Caco-2 (cell line): ENCODE data around the gene SRSF11. TPM values are rescaled to one million over a fixed set of nuclear protein-coding genes. Genes with fewer than 3 reads are reported as not detected.
A peak's percentile ranks its signal among the peaks of the same experiment; 100 is the strongest.

ENCODE experiments used
- BruUV-seq: library from RNA; stranded (reverse); fragments of 400-500 nt; replicated peaks from 2 replicates; lab custom pipeline; 2021; lab: Mats Ljungman, UMichigan
- CTCF ChIA-PET: fragments of 300-600 bp; sonication (Branson Sonifier 250); formaldehyde crosslinking; loops from one replicate; lab custom pipeline; 2022; ENCODE audit warnings: antibody characterized with exemption; lab: Charles Lee
- POLR2A ChIA-PET: fragments of 300-600 bp; sonication (Branson Sonifier 250); formaldehyde crosslinking; loops from one replicate; lab custom pipeline; 2022; ENCODE audit warnings: antibody characterized with exemption; lab: Charles Lee
- DNase-seq, 2 experiments: peaks; one replicate each; pipeline versions ENCODE4 v3.0.0 to v3.0.0-alpha.2; 2020 to 2022
- H3K27me3 ChIP-seq: replicated peaks from 2 replicates; pipeline ENCODE4 v1.6.0; 2011; ENCODE audit warnings: low read length; ENCODE audit not compliant: control insufficient read depth, insufficient read depth
- H3K36me3 ChIP-seq: 2 replicates; pipeline ENCODE4 v1.5.1; 2011; ENCODE audit warnings: low read length; ENCODE audit not compliant: control insufficient read depth, insufficient read depth
- H3K4me1 ChIP-seq: fragments of 250-450 bp; sonication (Bioruptor Pico); 2 replicates; pipeline ENCODE4 v1.5.1; 2020; ENCODE audit warnings: mild to moderate bottlenecking
- H3K4me3 ChIP-seq: 2 replicates; pipeline ENCODE4 v1.5.1; 2011; ENCODE audit warnings: low read depth, mild to moderate bottlenecking, control low read depth, low read length
- H3K9me3 ChIP-seq: fragments of 250-450 bp; sonication (Bioruptor Pico); 2 replicates; pipeline ENCODE4 v1.5.1; 2020; ENCODE audit warnings: mild to moderate bottlenecking, moderate library complexity
- H3K27ac Mint-ChIP-seq: one replicate; pipeline ENCODE4 v1.8.0; 2022; ENCODE audit warnings: mixed read lengths; ENCODE audit not compliant: unreplicated experiment
- H3K27me3 Mint-ChIP-seq: one replicate; pipeline ENCODE4 v1.8.0; 2022; ENCODE audit warnings: mixed read lengths; ENCODE audit not compliant: insufficient read depth, unreplicated experiment
- H3K36me3 Mint-ChIP-seq: one replicate; pipeline ENCODE4 v1.8.0; 2022; ENCODE audit warnings: mild to moderate bottlenecking, mixed read lengths; ENCODE audit not compliant: insufficient read depth, unreplicated experiment
- H3K4me1 Mint-ChIP-seq: one replicate; pipeline ENCODE4 v1.8.0; 2022; ENCODE audit warnings: low read depth, mixed read lengths; ENCODE audit not compliant: unreplicated experiment
- H3K4me3 Mint-ChIP-seq: one replicate; pipeline ENCODE4 v1.8.0; 2022; ENCODE audit warnings: mild to moderate bottlenecking, moderate library complexity, mixed read lengths; ENCODE audit not compliant: unreplicated experiment
- H3K9me3 Mint-ChIP-seq: one replicate; pipeline ENCODE4 v1.8.0; 2022; ENCODE audit warnings: mixed read lengths; ENCODE audit not compliant: unreplicated experiment
- intact Hi-C: fragments of 100-400 bp; cut with micrococcal nuclease; formaldehyde crosslinking; loops from one replicate; pipeline ENCODE4 v1.10.0; 2022; ENCODE audit not compliant: unreplicated experiment
- total RNA-seq: library from RNA; stranded (reverse); gene quantifications from 2 replicates; pipeline ENCODE4 v1.2.3, GENCODE V29; 2022
- TF ChIP-seq, protein P1 (sequence below), 2 experiments: fragments of 200-600 bp in 1 of 2; IDR thresholded peaks; 1 replicate in 1 of 2; 2 replicates in 1 of 2; pipeline versions ENCODE4 v1.5.1 to v1.8.0; 2011 to 2022; ENCODE audit warnings: antibody characterized with exemption in 1 of 2, control low read depth in 1 of 2, inconsistent platforms in 1 of 2, low read depth in 1 of 2, low read length in 1 of 2, mild to moderate bottlenecking in 1 of 2, moderate library complexity in 1 of 2; ENCODE audit not compliant: insufficient read depth in 1 of 2, severe bottlenecking in 1 of 2, unreplicated experiment in 1 of 2

Gene SRSF11
- total RNA-seq, 1 experiment from 2014 or later: 119 TPM

DNA sequence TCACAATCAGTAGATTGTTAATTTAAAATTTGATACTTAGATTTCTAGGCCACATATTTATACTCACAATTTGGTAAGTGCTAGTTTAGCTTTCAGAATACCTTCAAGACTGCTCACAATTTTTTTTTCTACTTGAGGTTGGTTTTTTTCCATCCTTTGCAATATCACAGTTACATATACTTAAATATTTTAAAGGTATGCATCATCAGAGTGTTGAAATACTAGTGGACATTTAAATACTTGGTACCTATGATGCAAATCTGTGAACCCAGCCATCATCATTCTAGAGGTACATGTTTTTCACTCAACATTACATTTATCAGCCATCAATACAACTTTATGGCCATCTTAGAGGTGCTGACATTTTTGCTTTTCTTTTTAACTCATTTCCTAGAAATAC lies 9.6 kb upstream of the SRSF11 start:
- Histone ChIP-seq H3K9me3 (no peaks in the 10 kb centered on the region), H3K27me3 (no peaks in the 10 kb centered on the region), H3K36me3 (no peaks in the 10 kb centered on the region), H3K4me1 (no peaks in the 10 kb centered on the region), H3K4me3 (no peak overlapping the region)
- Mint-ChIP-seq H3K27me3 (no peaks in the 10 kb centered on the region), H3K4me3 (no peak overlapping the region), H3K27ac (no peak overlapping the region), H3K9me3 (no peaks in the 10 kb centered on the region), H3K36me3 (peaks cover 6% of the 10 kb centered on the region), H3K4me1 (no peaks in the 10 kb centered on the region)
- intact Hi-C loops: no loop called here
- TF ChIP-seq, protein P1, sequence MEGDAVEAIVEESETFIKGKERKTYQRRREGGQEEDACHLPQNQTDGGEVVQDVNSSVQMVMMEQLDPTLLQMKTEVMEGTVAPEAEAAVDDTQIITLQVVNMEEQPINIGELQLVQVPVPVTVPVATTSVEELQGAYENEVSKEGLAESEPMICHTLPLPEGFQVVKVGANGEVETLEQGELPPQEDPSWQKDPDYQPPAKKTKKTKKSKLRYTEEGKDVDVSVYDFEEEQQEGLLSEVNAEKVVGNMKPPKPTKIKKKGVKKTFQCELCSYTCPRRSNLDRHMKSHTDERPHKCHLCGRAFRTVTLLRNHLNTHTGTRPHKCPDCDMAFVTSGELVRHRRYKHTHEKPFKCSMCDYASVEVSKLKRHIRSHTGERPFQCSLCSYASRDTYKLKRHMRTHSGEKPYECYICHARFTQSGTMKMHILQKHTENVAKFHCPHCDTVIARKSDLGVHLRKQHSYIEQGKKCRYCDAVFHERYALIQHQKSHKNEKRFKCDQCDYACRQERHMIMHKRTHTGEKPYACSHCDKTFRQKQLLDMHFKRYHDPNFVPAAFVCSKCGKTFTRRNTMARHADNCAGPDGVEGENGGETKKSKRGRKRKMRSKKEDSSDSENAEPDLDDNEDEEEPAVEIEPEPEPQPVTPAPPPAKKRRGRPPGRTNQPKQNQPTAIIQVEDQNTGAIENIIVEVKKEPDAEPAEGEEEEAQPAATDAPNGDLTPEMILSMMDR (IDR thresholded peaks at IDR 0.05; ENCODE audit: insufficient read depth in 1 of 2, low read depth in 1 of 2, low read length in 1 of 2, severe bottlenecking in 1 of 2, unreplicated experiment in 1 of 2): no peak
- BruUV-seq: no TSS peak
- no peak for DNase-seq
- CTCF ChIA-PET: no interaction called here
- POLR2A ChIA-PET: interaction anchor here (0.5 kb wide), 1 partner anchor 10 kb away, joined by 7 read pairs; the partner anchor contains the start of gene SRSF11

DNA sequence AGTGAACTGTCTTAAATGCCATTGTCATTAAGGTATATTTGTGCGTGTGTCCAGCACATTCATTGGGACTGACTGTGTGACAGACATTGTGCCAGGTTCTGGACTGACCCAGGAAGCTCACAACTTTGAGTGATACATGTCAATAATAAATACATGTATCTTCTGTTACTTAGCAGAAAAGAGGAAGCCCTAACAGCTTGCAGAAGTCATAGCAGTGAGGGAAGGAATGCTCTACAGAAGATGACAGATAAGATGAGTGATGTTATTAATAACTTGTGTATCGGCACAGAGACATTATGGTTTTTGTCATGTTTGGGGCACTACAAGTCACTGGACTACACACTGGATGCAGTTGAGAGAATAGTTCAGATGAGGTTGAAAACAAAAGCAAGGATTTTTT lies 1.2 kb upstream of the SRSF11 start:
- ChIA-PET POLR2A (interaction anchor here (1.7 kb wide), 1 partner anchor 14 kb away, joined by 17 read pairs; the partner anchor contains the start of gene LRRC40), CTCF (no interaction called here)
- Histone ChIP-seq H3K4me3 (no peak overlapping the region), H3K27me3 (no peaks in the 10 kb centered on the region), H3K4me1 (peaks cover 5% of the 10 kb centered on the region; the same call in 1 of the 2 replicates), H3K9me3 (no peaks in the 10 kb centered on the region), H3K36me3 (no peaks in the 10 kb centered on the region)
- intact Hi-C loops: loop anchor here (5.0 kb wide), 1 partner anchor 132 kb away; the partner anchor contains the start of gene ANKRD13C
- Mint-ChIP-seq H3K27ac (peak overlapping the region; percentile 97), H3K9me3 (no peaks in the 10 kb centered on the region), H3K27me3 (no peaks in the 10 kb centered on the region), H3K4me1 (no peaks in the 10 kb centered on the region), H3K4me3 (peak overlapping the region; percentile 77), H3K36me3 (peaks cover 40% of the 10 kb centered on the region)
- TF ChIP-seq, protein P1 (IDR thresholded peaks at IDR 0.05; ENCODE audit: insufficient read depth in 1 of 2, low read depth in 1 of 2, low read length in 1 of 2, severe bottlenecking in 1 of 2, unreplicated experiment in 1 of 2): no peak
- DNase-seq: no peak
- no TSS peak for BruUV-seq

DNA sequence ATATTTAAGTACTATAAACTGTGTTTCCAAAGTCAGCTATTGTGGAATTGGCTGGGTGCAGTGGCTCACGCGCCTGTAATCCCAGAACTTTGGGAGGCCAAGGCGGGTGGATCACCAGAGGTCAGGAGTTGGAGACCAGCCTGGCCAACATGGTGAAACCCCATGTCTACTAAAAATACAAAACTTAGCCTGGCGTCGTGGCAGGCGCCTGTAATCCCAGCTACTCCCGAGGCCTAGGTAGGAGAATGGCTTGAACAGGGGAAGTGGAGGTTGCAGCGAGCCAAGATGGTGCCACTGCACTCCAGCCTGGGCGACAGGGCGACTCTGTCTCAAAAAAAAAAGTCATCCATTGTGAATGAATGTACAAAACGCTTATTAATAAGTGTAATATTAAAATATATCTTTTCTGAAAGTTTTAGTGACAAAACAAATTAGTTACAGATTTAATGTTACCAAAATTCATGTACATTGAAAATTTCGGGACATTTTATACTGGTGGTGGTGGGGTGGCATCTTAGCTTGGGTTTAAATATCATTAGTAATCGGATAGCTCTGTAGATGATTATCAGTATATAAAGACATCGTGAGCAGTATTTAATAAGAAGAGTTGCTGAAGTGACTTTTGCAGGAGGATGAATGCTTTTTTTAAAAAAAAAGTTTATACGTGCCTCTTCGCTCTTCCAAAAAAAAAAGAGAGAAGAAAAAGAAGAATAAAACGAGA lies 503 bp upstream of the SRSF11 start:
- no peak for DNase-seq
- Mint-ChIP-seq H3K36me3 (peaks cover 40% of the 10 kb centered on the region), H3K4me1 (no peaks in the 10 kb centered on the region), H3K9me3 (no peaks in the 10 kb centered on the region), H3K27me3 (no peaks in the 10 kb centered on the region), H3K4me3 (peak overlapping the region; percentile 77), H3K27ac (peak overlapping the region; percentile 97)
- Histone ChIP-seq H3K27me3 (no peaks in the 10 kb centered on the region), H3K9me3 (no peaks in the 10 kb centered on the region), H3K4me3 (peak overlapping the region; percentile 73), H3K4me1 (peaks cover 5% of the 10 kb centered on the region; the same call in 1 of the 2 replicates), H3K36me3 (no peaks in the 10 kb centered on the region)
- CTCF ChIA-PET: no interaction called here
- intact Hi-C loops: loop anchor here (1.0 to 5.0 kb wide), 2 partner anchors 15 to 132 kb away; partner anchors contain the start of genes ANKRD13C and LRRC40
- TF ChIP-seq, protein P1 (IDR thresholded peaks at IDR 0.05; ENCODE audit: insufficient read depth in 1 of 2, low read depth in 1 of 2, low read length in 1 of 2, severe bottlenecking in 1 of 2, unreplicated experiment in 1 of 2): no peak
- BruUV-seq: TSS peak; percentile 97
- POLR2A ChIA-PET: interaction anchor here (0.6 to 1.7 kb wide), 4 partner anchors 15 to 191 kb away, joined by 5 to 17 read pairs (median 8); partner anchors contain the start of genes ANKRD13C, CTH and LRRC40
